Left renal cortex interstitium (tissue), 4 donors: ENCODE results near the gene MBL2. TPM values are rescaled to one million over a fixed set of nuclear protein-coding genes. Genes with fewer than 3 reads are reported as not detected.

ENCODE experiments used
- DNase-seq, 4 donors: peaks; one replicate each; pipeline ENCODE4 v3.0.0-alpha.2; 2013; ENCODE audit warnings: low read depth in 4 of 4, low spot score in 2 of 4, missing footprints in 1 of 4
- polyA plus RNA-seq, 4 donors: library from polyadenylated mRNA; unstranded; fragments of 120-200 nt; gene quantifications; one replicate each; pipeline ENCODE4 v1.2.1, GENCODE V29; 2013; ENCODE audit not compliant: insufficient read length in 4 of 4

MBL2 gene
- under 1 TPM in 1 of 4 donors, not detected in 3; 0.45 TPM for polyA plus RNA-seq

- DNase-seq, result no peak
Measured at GRCh38 chr10:52772623-52773022, at the start of gene MBL2. Gene MBL2 (minus strand): TSS chr10:52772784. CDS start chr10:52771635, 1,149 bp downstream.

GRCh38 chr10:52820309-52820708, 47.7 kb upstream of the MBL2 start:
- DNase-seq, result no peak

DNA sequence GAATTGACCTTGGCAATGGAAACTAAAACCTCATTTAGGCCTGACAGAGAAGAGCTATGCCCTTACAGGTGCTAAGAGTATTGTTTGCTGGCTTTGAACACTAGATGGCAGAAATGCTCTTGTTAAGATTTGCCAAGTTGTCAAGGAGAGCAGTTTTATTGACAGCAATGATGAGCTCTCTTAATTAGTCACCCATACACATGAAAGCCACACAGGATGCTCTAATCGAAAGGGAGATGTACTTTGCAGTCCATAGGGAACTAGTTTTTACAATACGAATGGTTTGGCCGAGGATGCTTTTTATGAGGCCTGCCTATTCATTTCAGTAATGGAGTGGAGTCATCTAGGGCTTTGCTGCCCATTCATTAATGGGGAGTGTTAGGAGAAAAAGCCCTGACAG, 45.4 kb upstream of the MBL2 start:
- DNase-seq, result peak; percentile 7 to 23 (median 12)

DNA sequence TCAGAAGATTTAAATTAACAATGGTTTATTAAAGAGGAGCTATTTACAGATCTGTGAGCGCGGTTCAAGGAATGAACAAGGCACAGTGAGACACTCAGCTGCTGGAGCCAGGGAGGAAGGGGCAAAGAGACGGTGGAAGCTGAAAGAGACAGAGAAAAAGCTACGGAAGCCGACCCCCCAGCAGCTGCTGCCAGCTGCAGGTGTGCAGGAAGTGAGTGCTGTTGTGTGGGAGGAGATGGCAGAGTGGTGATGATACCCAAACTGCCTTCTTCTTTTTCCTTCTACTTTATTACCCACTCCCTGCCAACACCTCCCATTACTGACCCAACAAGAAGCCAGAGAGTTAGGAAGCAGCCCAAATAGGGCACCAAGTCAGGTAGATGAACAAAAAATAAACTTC, 41.9 kb upstream of the MBL2 start:
- peak in 1 of 4 donors; percentile 2 for DNase-seq

DNA sequence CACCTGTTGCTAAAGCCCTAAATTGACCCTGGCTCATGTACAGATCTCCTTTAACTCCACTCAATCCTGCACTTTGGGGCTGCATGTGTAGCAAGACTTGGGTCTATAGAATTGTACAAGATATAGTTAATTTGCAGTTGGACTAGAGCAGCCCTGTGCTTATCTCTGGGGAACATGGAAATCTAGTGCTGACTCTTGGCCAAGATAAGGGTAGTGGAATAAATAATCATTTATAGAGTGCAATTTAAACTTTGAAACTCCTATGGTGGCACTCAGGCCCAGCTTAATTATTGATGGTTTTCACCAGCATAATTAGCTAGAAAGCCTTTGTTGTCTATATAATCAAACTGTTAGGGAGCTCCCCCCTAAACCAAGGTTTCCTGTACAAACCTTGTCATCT, 39.2 kb upstream of the MBL2 start:
- no peak for DNase-seq

GRCh38 chr10:52810761-52811160, 38.2 kb upstream of the MBL2 start:
- no peak for DNase-seq

DNA sequence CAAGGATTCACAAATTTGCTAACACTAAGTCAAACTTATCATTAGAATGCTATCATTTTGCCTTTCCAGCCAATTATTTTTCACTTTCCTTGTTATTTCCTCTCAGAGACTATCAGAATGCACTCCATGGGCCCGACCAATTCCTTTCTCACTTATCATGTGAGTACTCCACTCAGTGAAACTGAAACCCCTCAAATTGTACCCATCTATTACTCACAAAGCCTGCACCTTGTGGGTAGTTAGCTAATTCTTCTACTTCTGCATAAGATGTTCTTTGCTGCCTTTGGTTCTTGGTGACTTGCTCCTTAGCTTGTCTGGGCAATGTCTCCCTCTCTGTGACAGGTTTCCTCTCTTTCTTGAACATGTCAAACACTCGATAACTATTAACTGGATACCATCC, 35.2 kb upstream of the MBL2 start:
- no peak for DNase-seq

DNA sequence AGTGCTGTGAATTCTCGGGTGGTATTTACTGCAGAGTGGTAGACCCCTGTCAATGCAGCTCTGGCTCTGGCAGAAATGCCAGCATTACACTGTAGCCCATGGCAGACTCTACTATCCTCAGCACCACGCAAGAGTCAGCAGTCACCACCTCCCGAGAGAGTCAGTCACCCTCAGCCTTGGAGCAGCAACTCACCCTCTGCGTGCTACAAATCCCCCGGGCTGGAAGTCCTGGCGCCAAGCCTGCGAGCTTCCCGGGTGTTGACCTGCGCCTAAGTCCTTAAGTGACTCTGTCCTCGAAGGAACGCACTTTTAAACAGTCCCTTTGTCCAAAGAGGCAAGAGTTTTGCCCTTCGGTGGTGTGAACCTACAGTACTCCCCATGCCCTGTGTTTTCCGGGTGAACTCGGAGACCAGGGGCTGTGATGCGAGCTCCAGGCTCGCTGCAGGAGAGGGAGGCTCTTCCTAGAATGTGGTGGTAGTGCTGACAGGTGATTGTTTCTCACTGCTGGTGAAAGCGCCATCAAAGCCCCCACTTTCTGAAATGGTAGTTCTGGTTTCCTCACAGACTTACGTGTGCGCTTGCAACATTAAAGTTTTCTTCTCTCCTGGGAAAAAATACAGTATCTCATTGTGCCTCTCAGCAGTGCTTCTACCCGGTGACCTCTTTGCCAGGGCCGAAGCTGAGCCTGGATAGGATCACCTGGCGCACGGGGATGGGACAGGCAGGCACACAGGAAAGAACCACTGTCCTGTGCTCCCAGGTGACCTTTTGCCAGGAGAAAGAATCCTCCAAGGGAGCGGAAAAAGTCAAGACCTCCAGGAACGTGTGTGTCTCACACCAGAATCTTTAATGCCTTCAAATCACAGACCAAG, 33.1 kb upstream of the MBL2 start:
- DNase-seq, result no peak

DNA sequence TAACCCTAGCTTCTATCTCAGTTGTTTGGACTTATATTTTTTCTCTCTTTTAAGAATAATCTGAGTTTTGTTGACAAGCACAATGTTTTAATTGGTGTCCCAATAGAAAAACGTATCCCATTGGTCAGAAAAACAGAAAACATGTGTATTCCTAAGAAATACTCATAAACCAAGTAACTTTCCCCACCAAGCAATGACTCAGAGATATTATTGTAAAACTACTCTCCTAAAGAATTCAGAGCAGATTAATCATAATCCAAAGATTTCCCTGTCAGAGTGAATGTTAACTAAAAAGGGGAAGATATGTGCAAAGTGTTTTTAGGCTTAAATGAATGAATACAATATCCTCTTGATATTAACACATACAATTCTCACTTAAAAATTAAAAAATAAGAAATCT, 29.4 kb upstream of the MBL2 start:
- DNase-seq, result no peak

GRCh38 chr10:52786098-52786497, 13.5 kb upstream of the MBL2 start:
- no peak for DNase-seq

GRCh38 chr10:52785418-52785817, 12.8 kb upstream of the MBL2 start:
- no peak for DNase-seq

- no peak for DNase-seq
Measured at GRCh38 chr10:52783726-52784125, 11.1 kb upstream of the MBL2 start.

DNA sequence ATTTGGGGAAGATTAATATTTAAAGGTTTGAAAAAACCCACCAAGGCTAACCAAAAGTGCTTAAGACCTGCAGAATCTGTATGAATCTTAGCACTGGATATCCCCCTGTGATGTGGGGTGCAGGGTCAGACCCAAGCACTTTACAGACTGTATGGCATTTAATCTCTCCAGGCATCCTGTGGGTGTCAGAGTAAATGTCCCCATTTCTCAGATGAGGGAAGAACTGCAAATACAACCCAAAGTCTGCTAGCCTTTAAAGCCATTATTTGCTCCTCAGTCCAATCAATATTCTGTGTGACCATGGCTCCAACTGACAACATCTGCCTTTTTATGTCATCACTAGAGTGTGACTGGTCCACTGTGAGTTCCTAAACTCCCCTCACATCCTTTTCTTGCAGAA, 10.0 kb upstream of the MBL2 start:
- DNase-seq, result no peak

GRCh38 chr10:52780391-52781155, 8.0 kb upstream of the MBL2 start:
- no peak for DNase-seq

DNA sequence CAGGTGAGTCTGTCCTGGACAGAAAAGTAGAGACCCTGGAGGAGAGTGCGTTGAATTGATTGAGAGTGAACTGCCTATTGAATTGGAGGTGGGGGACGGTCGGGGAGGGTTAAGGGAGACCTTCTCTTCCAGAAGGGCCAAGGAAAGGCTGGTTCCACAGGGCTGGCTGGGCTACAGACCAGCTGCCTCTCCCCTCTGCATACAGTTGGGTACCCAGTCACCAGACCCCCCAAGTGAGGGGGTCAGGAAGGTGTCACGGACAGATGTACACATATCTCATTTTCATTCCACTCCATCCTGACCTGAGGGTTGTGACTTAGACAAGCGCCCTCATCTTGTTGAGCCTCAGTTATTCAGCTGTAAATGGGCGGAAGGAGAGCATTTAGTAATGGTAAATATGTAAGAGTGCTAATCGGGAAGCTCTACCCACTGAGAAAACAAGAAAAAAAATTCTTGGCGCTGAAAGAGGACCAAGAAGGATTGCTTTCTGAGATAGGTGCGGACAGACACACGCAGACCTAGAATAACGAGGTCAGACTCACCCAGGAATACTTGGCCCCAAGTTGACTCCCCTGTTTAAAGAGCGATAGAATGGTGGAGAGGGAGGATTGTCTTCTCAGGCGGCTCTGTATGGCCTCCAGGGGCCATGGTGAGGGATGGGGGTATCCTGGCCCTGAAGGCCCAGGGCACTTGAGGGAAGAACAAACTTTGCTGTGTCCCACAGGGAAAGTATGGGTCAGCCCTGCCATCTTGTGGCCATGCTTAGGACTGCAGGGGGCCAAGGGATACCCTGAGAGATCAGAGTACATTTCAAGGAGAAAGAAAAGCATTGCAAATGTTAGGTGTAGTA, 7.2 kb upstream of the MBL2 start:
- peak in 3 of 4 donors; percentile 15 to 48 (median 32) for DNase-seq

GRCh38 chr10:52778511-52779392, 6.2 kb upstream of the MBL2 start:
- DNase-seq, result peak; percentile 17 to 55 (median 32)

DNA sequence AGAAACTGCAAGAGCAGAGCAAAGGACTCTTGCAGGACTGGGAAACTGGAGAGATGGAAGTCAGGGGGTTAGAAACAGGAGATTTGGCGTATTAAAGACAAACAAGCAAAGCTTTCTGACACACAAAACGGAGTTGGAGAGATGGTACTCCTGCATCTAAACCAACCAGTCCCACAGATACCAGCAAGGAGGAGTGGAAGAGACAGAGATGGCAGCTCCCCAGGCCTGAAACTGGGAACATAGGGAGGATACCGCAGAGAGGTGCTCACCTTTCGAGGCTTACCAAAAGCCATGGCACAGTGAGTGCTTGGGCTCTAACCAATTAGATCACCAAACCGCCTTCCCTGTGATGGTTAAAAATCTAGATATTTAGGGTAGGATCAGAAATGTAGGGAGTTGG, 4.8 kb upstream of the MBL2 start:
- no peak for DNase-seq

DNA sequence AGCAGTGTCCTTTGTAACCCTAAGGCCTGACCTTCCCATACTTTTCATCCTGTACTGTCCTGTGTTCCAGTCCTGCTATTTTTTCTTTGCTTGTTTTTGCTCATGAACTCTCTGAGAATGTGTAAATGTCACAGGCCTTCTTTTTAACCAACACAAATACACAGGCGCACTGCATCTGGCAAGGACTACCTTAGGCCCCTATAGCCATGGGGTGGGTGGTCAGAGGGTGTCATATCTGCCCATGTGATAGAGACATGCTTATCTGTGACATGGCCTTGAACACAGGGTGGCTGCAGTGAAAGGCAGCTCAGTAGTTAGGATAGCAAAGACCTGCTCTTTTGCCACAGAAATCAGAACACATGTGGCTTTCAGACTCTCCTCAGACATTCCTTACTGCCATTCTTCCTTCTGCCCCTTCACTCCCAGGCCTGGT, 3.9 kb upstream of the MBL2 start:
- DNase-seq, result no peak

GRCh38 chr10:52775132-52775647, 2.6 kb upstream of the MBL2 start:
- no peak for DNase-seq
